Measurements from ENCODE around the gene ADAMTS2.

DNA sequence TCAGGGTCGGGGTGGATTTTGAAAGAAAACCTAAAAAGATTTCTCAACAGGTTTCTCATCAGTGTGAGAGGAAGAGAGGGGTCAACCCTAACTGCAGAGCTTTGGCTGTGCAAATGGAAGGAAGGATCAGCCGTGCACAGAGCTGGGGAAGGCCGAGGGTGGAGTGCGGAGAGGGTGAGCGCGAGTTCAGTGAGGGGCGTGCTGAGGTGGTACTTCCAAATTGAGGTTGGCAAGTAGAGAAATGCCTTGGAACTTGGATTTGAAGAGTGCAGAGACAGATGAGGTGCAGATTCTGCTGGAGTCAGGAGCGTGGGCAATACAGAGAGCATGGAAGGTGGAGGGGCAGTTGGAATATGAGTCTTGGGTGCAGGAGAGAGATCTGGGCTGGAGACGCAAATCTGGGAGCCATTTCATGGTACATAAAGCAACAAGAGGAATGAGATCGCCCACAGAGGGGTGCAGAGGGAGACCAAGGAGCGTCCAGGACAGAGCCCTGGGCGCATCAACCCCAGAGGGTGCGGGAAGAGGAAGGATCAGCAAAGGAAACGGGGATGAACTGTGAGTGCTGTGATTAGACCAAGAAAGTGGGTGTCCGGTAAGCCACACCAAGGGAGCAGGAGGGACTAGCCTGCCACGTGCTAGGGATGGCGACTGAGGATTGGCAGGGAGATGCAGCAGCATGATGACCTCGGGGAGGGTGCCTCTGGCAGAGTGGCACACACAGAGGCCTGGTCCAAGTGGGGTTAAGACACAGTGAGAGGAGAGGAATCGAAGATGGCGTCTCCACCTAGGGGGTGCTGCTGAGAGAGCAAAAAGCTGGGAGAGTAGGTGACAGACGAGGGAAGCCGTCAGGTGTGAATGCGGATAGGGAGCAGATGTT lies 105.8 kb downstream of the ADAMTS2 start:
- TF ChIP-seq, protein P1, sequence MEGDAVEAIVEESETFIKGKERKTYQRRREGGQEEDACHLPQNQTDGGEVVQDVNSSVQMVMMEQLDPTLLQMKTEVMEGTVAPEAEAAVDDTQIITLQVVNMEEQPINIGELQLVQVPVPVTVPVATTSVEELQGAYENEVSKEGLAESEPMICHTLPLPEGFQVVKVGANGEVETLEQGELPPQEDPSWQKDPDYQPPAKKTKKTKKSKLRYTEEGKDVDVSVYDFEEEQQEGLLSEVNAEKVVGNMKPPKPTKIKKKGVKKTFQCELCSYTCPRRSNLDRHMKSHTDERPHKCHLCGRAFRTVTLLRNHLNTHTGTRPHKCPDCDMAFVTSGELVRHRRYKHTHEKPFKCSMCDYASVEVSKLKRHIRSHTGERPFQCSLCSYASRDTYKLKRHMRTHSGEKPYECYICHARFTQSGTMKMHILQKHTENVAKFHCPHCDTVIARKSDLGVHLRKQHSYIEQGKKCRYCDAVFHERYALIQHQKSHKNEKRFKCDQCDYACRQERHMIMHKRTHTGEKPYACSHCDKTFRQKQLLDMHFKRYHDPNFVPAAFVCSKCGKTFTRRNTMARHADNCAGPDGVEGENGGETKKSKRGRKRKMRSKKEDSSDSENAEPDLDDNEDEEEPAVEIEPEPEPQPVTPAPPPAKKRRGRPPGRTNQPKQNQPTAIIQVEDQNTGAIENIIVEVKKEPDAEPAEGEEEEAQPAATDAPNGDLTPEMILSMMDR (IDR thresholded peaks at IDR 0.05; ENCODE audit: low read length), result no peak
- no peak for TF ChIP-seq EZH2 (IDR thresholded peaks at IDR 0.05; ENCODE audit: borderline replicate concordance, low read length)

All from OCI-LY1 (cell line).